ENCODE measurements around the gene SIRPA. TPM values are rescaled to one million over a fixed set of nuclear protein-coding genes. Genes with fewer than 3 reads are reported as not detected.
A peak's percentile ranks its signal among the peaks of the same experiment; 100 is the strongest.

SIRPA gene
- total and polyA plus RNA-seq, 2 of the 4 experiments (the other 2 are of a cell fraction) = 9.9 to 40.2 TPM

- intact Hi-C loops (cut with micrococcal nuclease) = no loop called here
- CTCF ChIA-PET = no interaction called here
- no TSS peak for BruUV-seq (replicated peaks)
Measured at GRCh38 chr20:1879369-1879768, 15.8 kb upstream of the SIRPA start.

More at GRCh38 chr20:1879369-1879768, 15.8 kb upstream of the SIRPA start:
- H3K4me1 ChIP-seq (ENCODE audit: control insufficient read depth, insufficient read depth, low read length) = peaks cover 7% of the 10 kb centered on the region
- no peak overlapping the region for H2BK20ac ChIP-seq (ENCODE audit: low read depth, low read length)
- ATAC-seq (ENCODE audit: low read depth) = no peak
- POLR2A ChIA-PET (ENCODE audit: unreplicated experiment) = no interaction called here
- peaks cover 10% of the 10 kb centered on the region; the same call in 1 of the 2 replicates for H3K27me3 ChIP-seq (ENCODE audit: control insufficient read depth, insufficient read depth, low read length)
- H3K56ac ChIP-seq (ENCODE audit: extremely low read depth, insufficient read depth, low read length) = no peak overlapping the region
- H3K14ac ChIP-seq (replicated peaks; ENCODE audit: low read depth, low read length) = no peak overlapping the region
- TF ChIP-seq SMC3 (IDR thresholded peaks at IDR 0.05; ENCODE audit: low read depth, low read length) (no peak), FOS (IDR thresholded peaks at IDR 0.05; ENCODE audit: low read depth, low read length) (no peak), ELK1 (IDR thresholded peaks at IDR 0.05; ENCODE audit: borderline replicate concordance, low read depth, low read length) (no peak), RFX5 (IDR thresholded peaks at IDR 0.05; ENCODE audit: low read depth, low read length) (no peak), RAD21 (IDR thresholded peaks at IDR 0.05; ENCODE audit: low read length) (no peak)
- WGBS, 2 experiments (ENCODE audit: extremely low coverage in 2 of 2, insufficient read length in 1 of 2) = no CpG with 5 or more reads among the region's 9 CpGs
- no peaks in the 10 kb centered on the region for H4K20me1 ChIP-seq (ENCODE audit: insufficient read depth, low read length)
- H4K8ac ChIP-seq (ENCODE audit: low read depth in 2 of 2, low read length in 2 of 2) = no peak overlapping the region; a peak in 1 of 4 replicates
- peak overlapping the region; percentile 49 for H2AK9ac ChIP-seq (replicated peaks; ENCODE audit: low read depth, low read length, poor library complexity)
- dilution Hi-C loops (cut with HindIII; ENCODE audit: low sequenced_read_pairs, unreplicated experiment) = no loop called here
- H3K23ac ChIP-seq (ENCODE audit: low read depth, low read length) = no peak overlapping the region
- H3K4ac ChIP-seq (ENCODE audit: low read depth, low read length) = no peak overlapping the region; the same call in 1 of the 2 replicates
- H3K4me3 ChIP-seq (ENCODE audit: insufficient read depth, low read depth, low read length) = no peak overlapping the region
- H2BK5ac ChIP-seq (ENCODE audit: low read depth, low read length, poor library complexity, severe bottlenecking) = no peak overlapping the region
- DNase-seq = no peak
- H3K9ac ChIP-seq (ENCODE audit: low read depth, low read length) = no peak overlapping the region
- no peak overlapping the region for H3K27ac ChIP-seq (ENCODE audit: insufficient read depth, low read length)
- no peaks in the 10 kb centered on the region for H3K36me3 ChIP-seq (ENCODE audit: control insufficient read depth, insufficient read depth, low read length)
- no peak overlapping the region for H2AK5ac ChIP-seq (ENCODE audit: low read depth, low read length)
- no peaks in the 10 kb centered on the region for H3K9me3 ChIP-seq (ENCODE audit: control insufficient read depth, insufficient read depth, low read length)
- no peak overlapping the region for H2BK15ac ChIP-seq (ENCODE audit: low read depth, low read length)
- peaks cover 3% of the 10 kb centered on the region; the same call in 1 of the 2 replicates for H3K9me1 ChIP-seq (ENCODE audit: insufficient read depth, low read length)
- H3K4me2 ChIP-seq (ENCODE audit: low read depth, low read length) = no peak overlapping the region
- H3K79me1 ChIP-seq (ENCODE audit: low read depth in 1 of 2, low read length in 2 of 2) = no peaks in the 10 kb centered on the region
- H2AFZ ChIP-seq (replicated peaks; ENCODE audit: low read length, poor library complexity) = no peak overlapping the region
- H3K18ac ChIP-seq (ENCODE audit: low read depth, low read length) = no peak overlapping the region
- H4K91ac ChIP-seq (ENCODE audit: insufficient read depth, low read depth, low read length) = no peak overlapping the region
- no peak overlapping the region for H2BK120ac ChIP-seq (ENCODE audit: low read depth, low read length)
- H4K5ac ChIP-seq (ENCODE audit: low read depth, low read length) = no peak overlapping the region
- in situ Hi-C loops (cut with MboI; ENCODE audit: low sequenced_read_pairs) = no loop called here
